GM19193 (cell line): Measurements from ENCODE around the gene SPTBN5.

Source experiments
- POLR2A ChIP-seq: IDR thresholded peaks from 4 replicates; pipeline ENCODE4 v1.6.1; 2011; ENCODE audit not compliant: insufficient read depth, insufficient read length; ENCODE audit errors: extremely low read depth

Gene SPTBN5

GRCh38 chr15:41860049-41860828 is 33.6 kb downstream of the SPTBN5 start:
- TF ChIP-seq POLR2A = no peak

GRCh38 chr15:41858756-41859155 is 35.1 kb downstream of the SPTBN5 start:
- TF ChIP-seq POLR2A = no peak

DNA sequence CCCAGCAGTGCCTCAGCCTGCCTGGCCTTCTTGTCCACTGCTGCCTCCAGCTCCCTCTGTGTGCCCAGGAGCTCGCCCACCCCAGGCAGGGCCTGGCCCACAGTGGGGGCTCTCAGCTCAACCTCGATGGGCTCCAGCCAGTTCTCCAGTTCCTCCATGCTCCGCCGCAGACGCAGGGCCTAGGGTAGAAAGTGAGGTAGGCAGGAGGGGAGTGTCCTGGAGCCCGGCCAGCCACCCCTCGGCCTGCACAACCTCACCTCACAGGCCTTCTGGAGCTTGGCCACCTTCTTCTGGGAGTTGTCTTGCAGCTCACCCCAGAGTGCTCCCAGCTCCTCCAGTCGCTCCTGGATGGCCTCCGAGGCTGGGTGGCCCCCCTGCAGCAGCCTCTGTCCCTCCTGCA is 36.5 kb downstream of the SPTBN5 start:
- no peak for TF ChIP-seq POLR2A

- TF ChIP-seq POLR2A = no peak
Observed at GRCh38 chr15:41856716-41857115, 37.1 kb downstream of the SPTBN5 start.

DNA sequence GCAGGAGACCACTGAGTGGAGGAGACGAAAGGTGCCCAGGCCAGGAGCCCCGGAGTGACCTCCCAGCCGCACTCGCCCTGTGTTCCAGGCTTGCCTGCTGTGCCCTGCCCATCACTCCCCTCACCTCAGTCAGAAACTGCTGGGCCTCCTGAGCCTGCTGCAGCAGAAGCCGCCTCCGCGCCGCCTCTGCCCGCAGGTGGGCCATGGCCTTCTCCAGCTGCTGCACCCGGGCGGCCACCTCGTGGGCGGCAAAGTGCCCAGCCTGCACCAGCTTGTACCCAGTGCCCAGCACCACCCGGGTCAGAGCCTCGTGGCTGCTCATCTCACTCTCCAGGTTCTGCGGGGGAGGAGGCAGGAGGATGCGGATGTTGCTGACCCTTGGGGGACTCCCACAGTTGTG is 37.6 kb downstream of the SPTBN5 start:
- no peak for TF ChIP-seq POLR2A

- no peak for TF ChIP-seq POLR2A
Observed at GRCh38 chr15:41855261-41855961, 38.4 kb downstream of the SPTBN5 start.

GRCh38 chr15:41854443-41854842 is 39.4 kb downstream of the SPTBN5 start:
- TF ChIP-seq POLR2A = no peak

DNA sequence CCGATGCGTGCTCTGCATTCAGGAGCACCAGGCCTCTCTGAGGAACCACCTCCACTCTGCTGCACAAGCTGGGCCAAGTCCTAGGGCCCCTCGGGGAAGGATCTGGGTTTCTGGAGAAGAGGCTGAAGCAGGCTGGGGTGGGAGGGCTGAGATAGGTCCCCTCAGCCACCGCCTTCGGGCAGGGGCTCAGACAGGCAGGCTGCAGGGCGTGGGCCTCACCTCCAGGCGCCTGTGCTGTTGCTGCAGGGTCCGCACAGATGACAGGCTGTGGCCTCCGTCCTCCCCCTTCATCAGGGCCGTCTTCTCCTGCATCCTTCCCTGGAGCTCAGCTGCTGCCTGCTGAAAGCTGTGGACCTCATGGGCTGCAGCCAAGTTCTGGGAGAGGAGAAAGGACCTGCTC is 40.0 kb downstream of the SPTBN5 start:
- no peak for TF ChIP-seq POLR2A

DNA sequence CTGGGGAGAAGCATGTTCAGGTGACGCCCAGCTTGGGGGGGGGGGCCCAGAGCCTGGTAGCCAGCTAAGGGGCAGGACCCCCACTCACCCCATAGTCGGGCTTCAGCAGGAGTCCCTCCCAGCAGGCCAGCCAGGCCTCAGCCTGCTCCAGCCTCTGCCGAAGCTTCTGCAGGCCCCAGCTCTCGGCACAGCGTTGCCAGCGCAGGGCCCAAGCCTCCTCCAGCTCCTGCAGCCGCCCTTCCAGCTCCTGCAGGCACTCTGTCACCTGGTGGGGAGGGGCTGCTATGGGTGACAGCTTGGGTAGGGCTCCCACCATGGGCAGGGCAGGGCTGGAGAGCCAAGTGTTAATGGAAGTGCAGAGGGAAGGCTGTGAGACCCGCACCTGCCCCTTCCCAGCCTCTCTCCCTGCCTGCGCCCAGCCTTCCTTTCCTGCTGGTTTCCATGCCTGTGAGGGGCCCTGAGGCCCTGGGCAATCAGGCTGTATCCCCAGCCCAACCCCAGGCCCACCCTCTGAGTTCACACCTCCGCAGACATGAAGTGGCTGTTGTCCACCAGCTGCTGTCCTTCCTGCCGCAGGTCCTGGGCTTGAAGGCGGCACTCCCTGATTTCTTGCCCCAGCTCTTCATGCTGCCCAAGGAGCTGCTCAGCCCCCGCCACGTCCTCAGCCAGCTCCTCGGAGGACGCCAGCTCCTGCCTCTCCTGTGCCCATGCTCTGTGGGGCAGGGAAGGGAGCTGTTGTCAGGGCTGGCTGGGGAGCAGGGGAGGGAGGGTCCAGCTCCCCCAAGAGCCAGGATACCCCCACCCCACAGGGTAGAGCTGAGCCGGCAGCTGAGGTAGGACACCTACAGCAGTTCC is 40.9 kb downstream of the SPTBN5 start:
- TF ChIP-seq POLR2A = no peak

- no peak for TF ChIP-seq POLR2A
Observed at GRCh38 chr15:41851755-41852370, 42.0 kb downstream of the SPTBN5 start.

DNA sequence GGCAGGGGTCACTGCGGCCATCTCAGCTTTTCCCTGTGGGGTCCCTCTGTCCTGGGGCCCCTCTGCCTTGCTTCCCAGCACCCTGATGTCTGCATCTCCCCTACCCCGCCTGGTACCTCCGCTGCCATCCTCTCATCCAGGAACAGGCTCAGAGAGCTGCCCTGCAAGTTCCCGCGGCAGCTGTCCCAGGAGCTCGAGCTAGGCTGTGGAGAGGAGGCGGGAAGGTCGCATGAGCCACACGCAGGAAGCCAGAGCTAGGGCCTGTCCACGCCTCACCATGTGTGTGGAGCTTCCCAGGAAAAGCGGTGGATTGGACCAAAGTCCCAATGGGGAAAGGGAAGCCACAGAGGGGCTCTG is 42.7 kb downstream of the SPTBN5 start:
- no peak for TF ChIP-seq POLR2A

GRCh38 chr15:41850482-41851166 is 43.2 kb downstream of the SPTBN5 start:
- no peak for TF ChIP-seq POLR2A

DNA sequence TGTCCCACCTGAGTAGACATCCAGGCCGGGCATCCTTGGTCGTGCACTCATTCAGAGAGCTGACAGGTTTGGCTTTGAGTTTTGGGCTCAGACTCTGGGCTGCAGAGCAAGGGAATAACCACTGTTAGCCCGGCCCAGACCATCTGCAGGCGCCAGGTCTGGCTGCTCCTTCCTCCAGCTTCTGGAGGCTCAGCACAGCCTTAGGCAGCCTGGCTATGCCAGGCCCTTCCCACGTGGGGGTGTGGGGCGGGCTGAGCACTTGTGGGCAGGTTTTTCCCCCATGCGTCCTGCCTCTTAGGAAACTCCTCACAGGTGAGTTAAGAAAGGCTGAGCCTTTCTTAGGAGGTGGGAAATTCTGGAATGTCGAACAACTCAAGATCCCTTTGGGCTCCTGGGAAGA is 44.0 kb downstream of the SPTBN5 start:
- TF ChIP-seq POLR2A = no peak

DNA sequence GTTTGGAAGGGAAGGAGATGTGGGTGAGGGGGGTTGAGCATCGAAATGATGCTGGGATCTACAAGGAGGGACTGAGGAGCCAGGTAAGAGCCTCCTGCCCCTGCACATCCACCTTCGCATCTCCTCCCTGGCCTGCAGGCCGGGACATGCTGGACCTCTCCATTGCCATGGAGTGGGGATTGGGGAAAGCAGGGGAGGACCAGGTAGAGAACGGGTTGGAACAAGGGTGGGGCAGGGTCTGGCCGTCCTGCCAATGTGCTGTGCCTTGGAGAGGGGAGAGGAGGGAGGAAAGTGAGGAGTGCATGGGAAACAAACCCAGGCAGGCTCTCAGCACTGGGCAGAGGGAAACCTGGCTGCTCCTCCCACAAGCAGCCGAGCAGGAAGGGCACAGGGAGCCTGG is 44.6 kb downstream of the SPTBN5 start:
- no peak for TF ChIP-seq POLR2A

GRCh38 chr15:41848631-41849030 is 45.2 kb downstream of the SPTBN5 start:
- TF ChIP-seq POLR2A = no peak

DNA sequence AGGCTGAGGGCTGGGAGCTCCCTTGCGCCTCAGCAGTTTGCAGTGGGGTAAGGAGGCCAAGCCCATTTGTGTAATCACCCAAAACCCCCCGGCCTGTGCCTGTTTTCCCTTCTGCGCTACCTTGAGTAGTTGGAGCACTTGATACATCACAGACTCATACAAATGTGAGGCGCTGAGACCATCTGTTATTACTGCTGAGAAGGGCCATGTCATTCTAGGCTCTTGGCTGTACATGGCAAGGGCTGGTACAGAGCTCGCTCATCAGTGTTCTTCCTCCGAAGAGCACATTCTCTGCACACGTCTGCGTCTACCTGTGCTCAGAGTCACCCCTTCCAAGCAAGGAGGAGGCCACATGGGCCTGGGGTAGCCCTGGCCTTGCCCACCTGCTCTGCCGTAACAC is 45.9 kb downstream of the SPTBN5 start:
- TF ChIP-seq POLR2A = no peak
